Muscle of leg (tissue), 9 donors: ENCODE measurements around the gene TMA7. TPM values are rescaled to one million over a fixed set of nuclear protein-coding genes. Genes with fewer than 3 reads are reported as not detected.

Experiments
- polyA plus RNA-seq, 8 donors: library from polyadenylated mRNA; unstranded; fragments of 120-200 nt; gene quantifications; one replicate each; pipeline versions ENCODE4 v1.2.1 to v1.2.3, GENCODE V29; 2013; ENCODE audit warnings: inconsistent platforms in 1 of 8, low replicate concordance in 1 of 8; ENCODE audit not compliant: insufficient read length in 8 of 8, insufficient read depth in 1 of 8
- total RNA-seq: library from RNA; stranded (reverse); fragments of 120-200 nt; gene quantifications from one replicate; pipeline ENCODE4 v1.2.4, GENCODE V29; 2013

The TMA7 gene
- total and polyA plus RNA-seq, 9 donors = 170 to 391 (median 214) TPM

Other genes starting within 250 kb of the TMA7 start
- 0.49 TPM for gene CAMP, start 216.8 kb upstream of the TMA7 start, total RNA-seq
- 1 to 10 TPM in 7 of 8 donors, under 1 TPM in 1; 0.71 to 2.3 (median 1.8) TPM for gene CAMP, start 216.8 kb upstream of the TMA7 start, polyA plus RNA-seq
- 5.7 TPM for gene ZNF589, start 199.2 kb upstream of the TMA7 start, total RNA-seq
- 10 to 100 TPM in 1 of 8 donors, 1 to 10 TPM in 7; 5.5 to 10.3 (median 8.2) TPM for gene ZNF589, start 199.2 kb upstream of the TMA7 start, polyA plus RNA-seq
- 26.2 TPM for gene NME6, start 138.9 kb upstream of the TMA7 start, total RNA-seq
- gene NME6, start 138.9 kb upstream of the TMA7 start, polyA plus RNA-seq = 10 to 100 TPM; 19.0 to 24.8 (median 22.0) TPM
- gene SPINK8, start 106.6 kb upstream of the TMA7 start, total RNA-seq = not detected
- gene SPINK8, start 106.6 kb upstream of the TMA7 start, polyA plus RNA-seq = under 1 TPM in 1 of 8 donors, not detected in 7; 0.49 TPM
- gene FBXW12, start 68.0 kb upstream of the TMA7 start, total RNA-seq = 0.09 TPM
- under 1 TPM in 6 of 8 donors, not detected in 2; 0.05 to 0.30 (median 0.18) TPM for gene FBXW12, start 68.0 kb upstream of the TMA7 start, polyA plus RNA-seq
- gene PLXNB1, start 10.2 kb upstream of the TMA7 start, total RNA-seq = 11.3 TPM
- 10 to 100 TPM; 11.1 to 33.4 (median 21.6) TPM for gene PLXNB1, start 10.2 kb upstream of the TMA7 start, polyA plus RNA-seq
- gene CCDC51, start 138 bp upstream of the TMA7 start, total RNA-seq = 12.6 TPM
- gene CCDC51, start 138 bp upstream of the TMA7 start, polyA plus RNA-seq = 10 to 100 TPM; 11.2 to 17.9 (median 13.3) TPM
- 6.5 TPM for gene ATRIP, start 6.5 kb downstream of the TMA7 start, total RNA-seq
- gene ATRIP, start 6.5 kb downstream of the TMA7 start, polyA plus RNA-seq = 1 to 10 TPM; 7.1 to 9.6 (median 7.8) TPM
- gene SHISA5, start 63.9 kb downstream of the TMA7 start, total RNA-seq = 55.1 TPM
- gene SHISA5, start 63.9 kb downstream of the TMA7 start, polyA plus RNA-seq = 10 to 100 TPM; 60.9 to 91.3 (median 74.6) TPM
- 5.5 TPM for gene PFKFB4, start 116.5 kb downstream of the TMA7 start, total RNA-seq
- 1 to 10 TPM; 3.7 to 5.9 (median 4.7) TPM for gene PFKFB4, start 116.5 kb downstream of the TMA7 start, polyA plus RNA-seq
- not detected for gene UCN2, start 123.5 kb downstream of the TMA7 start, total RNA-seq
- under 1 TPM in 5 of 8 donors, not detected in 3; 0.08 to 0.95 (median 0.09) TPM for gene UCN2, start 123.5 kb downstream of the TMA7 start, polyA plus RNA-seq
- 4.2 TPM for gene COL7A1, start 155.1 kb downstream of the TMA7 start, total RNA-seq
- gene COL7A1, start 155.1 kb downstream of the TMA7 start, polyA plus RNA-seq = 10 to 100 TPM in 1 of 8 donors, 1 to 10 TPM in 7; 3.1 to 37.0 (median 7.8) TPM
- gene UQCRC1, start 169.4 kb downstream of the TMA7 start, total RNA-seq = 138 TPM
- gene UQCRC1, start 169.4 kb downstream of the TMA7 start, polyA plus RNA-seq = 100 to 1,000 TPM; 167 to 201 (median 195) TPM
- not detected for gene TMEM89, start 181.5 kb downstream of the TMA7 start, total RNA-seq
- gene TMEM89, start 181.5 kb downstream of the TMA7 start, polyA plus RNA-seq = not detected
- gene SLC26A6, start 195.2 kb downstream of the TMA7 start, total RNA-seq = 9.8 TPM
- gene SLC26A6, start 195.2 kb downstream of the TMA7 start, polyA plus RNA-seq = 10 to 100 TPM in 4 of 8 donors, 1 to 10 TPM in 4; 7.9 to 12.6 (median 9.4) TPM
- 0.22 TPM for gene CELSR3, start 222.6 kb downstream of the TMA7 start, total RNA-seq
- gene CELSR3, start 222.6 kb downstream of the TMA7 start, polyA plus RNA-seq = 1 to 10 TPM in 1 of 8 donors, under 1 TPM in 7; 0.30 to 1.1 (median 0.50) TPM
- 5.9 TPM for gene NCKIPSD, start 245.7 kb downstream of the TMA7 start, total RNA-seq
- gene NCKIPSD, start 245.7 kb downstream of the TMA7 start, polyA plus RNA-seq = 10 to 100 TPM in 2 of 8 donors, 1 to 10 TPM in 6; 6.0 to 10.9 (median 8.9) TPM